ENCODE measurements around the gene SLC6A16.

GRCh38 chr19:49326165-49326704 lies 1.2 kb upstream of the SLC6A16 start:
- TF ChIP-seq CTCF (IDR thresholded peaks at IDR 0.05): no peak
- no peak for TF ChIP-seq POLR2A (IDR thresholded peaks at IDR 0.05)

Measured in heart left ventricle (tissue), 13 donors.